SK-N-MC (cell line): ENCODE measurements around the gene DUXB.

Source experiments
- DNase-seq: peaks from one replicate; pipeline ENCODE4 v3.0.0-alpha.2; 2011; ENCODE audit warnings: low read depth, low spot score
- H3K27ac ChIP-seq: fragments of 200-600 bp; sonication (generic); 2 replicates; pipeline ENCODE4 v1.5.1; 2016; ENCODE audit warnings: mixed run types
- H3K36me3 ChIP-seq: fragments of 200-600 bp; sonication (generic); 2 replicates; pipeline ENCODE4 v1.6.1; 2017; ENCODE audit warnings: antibody characterized with exemption, low read length, mixed read lengths; ENCODE audit not compliant: insufficient read depth
- H3K4me3 ChIP-seq: fragments of 200-600 bp; sonication (generic); 2 replicates; pipeline ENCODE4 v1.5.1; 2016
- H3K9ac ChIP-seq: fragments of 200-600 bp; sonication (generic); 2 replicates; pipeline ENCODE4 v1.8.0; 2017; ENCODE audit warnings: mixed run types, mixed read lengths; ENCODE audit not compliant: insufficient read length
- H3K9me3 ChIP-seq: fragments of 200-600 bp; sonication (generic); 2 replicates; pipeline ENCODE4 v1.6.1; 2017; ENCODE audit warnings: low read depth, mild to moderate bottlenecking, antibody characterized with exemption, low read length, moderate library complexity, mixed read lengths
- EZH2 ChIP-seq: fragments of 200-600 bp; sonication (generic); IDR thresholded peaks from one replicate; pipeline ENCODE4 v1.6.1; 2017; ENCODE audit warnings: antibody characterized with exemption
- FOXP2 ChIP-seq: optimal IDR thresholded peaks from 2 replicates; pipeline ENCODE3; 2011; ENCODE audit warnings: mild to moderate bottlenecking, moderate library complexity; ENCODE audit not compliant: insufficient read depth; ENCODE audit errors: extremely low read length, control extremely low read depth
- POLR2AphosphoS5 ChIP-seq: IDR thresholded peaks from 2 replicates; pipeline ENCODE4 v1.6.1; 2012; ENCODE audit warnings: mild to moderate bottlenecking, low read depth, low read length, borderline replicate concordance

DUXB gene

GRCh38 chr16:75682308-75682707 is 19.0 kb downstream of the DUXB start:
- DNase-seq, result no peak

GRCh38 chr16:75679366-75679765 is 21.9 kb downstream of the DUXB start:
- DNase-seq, result no peak
- TF ChIP-seq POLR2AphosphoS5, result no peak
- no peak for TF ChIP-seq EZH2
- TF ChIP-seq FOXP2, result no peak
- Histone ChIP-seq H3K27ac (no peak overlapping the region), H3K4me3 (no peak overlapping the region), H3K36me3 (no peaks in the 10 kb centered on the region), H3K9ac (no peak overlapping the region), H3K9me3 (no peaks in the 10 kb centered on the region)

More at GRCh38 chr16:75682308-75682707, 19.0 kb downstream of the DUXB start:
- Histone ChIP-seq H3K9me3 (no peaks in the 10 kb centered on the region), H3K9ac (no peak overlapping the region), H3K36me3 (no peaks in the 10 kb centered on the region), H3K4me3 (no peak overlapping the region), H3K27ac (no peak overlapping the region)
- no peak for TF ChIP-seq POLR2AphosphoS5
- TF ChIP-seq FOXP2, result no peak
- no peak for TF ChIP-seq EZH2

GRCh38 chr16:75676909-75677308 is 24.4 kb downstream of the DUXB start, which contains the start of gene CPHXL2:
Gene CPHXL2, minus strand, starts transcription at chr16:75677009. Its CDS starts 10 bp downstream, at chr16:75676999.
- Histone ChIP-seq H3K36me3 (no peaks in the 10 kb centered on the region), H3K9me3 (no peaks in the 10 kb centered on the region), H3K4me3 (no peak within 1 kb of the TSS), H3K9ac (no peak within 1 kb of the TSS), H3K27ac (no peak within 1 kb of the TSS)
- TF ChIP-seq FOXP2, result no peak
- DNase-seq, result no peak

GRCh38 chr16:75667503-75667902 is 33.8 kb downstream of the DUXB start:
- Histone ChIP-seq H3K4me3 (no peak overlapping the region), H3K9me3 (no peaks in the 10 kb centered on the region), H3K9ac (no peak overlapping the region), H3K27ac (no peak overlapping the region), H3K36me3 (no peaks in the 10 kb centered on the region)
- DNase-seq, result no peak
- TF ChIP-seq FOXP2, result no peak
- TF ChIP-seq POLR2AphosphoS5, result no peak
- no peak for TF ChIP-seq EZH2

- H3K4me3 ChIP-seq, result no peak overlapping the region
- no peak for DNase-seq
- peaks cover 21% of the 10 kb centered on the region for H3K36me3 ChIP-seq
- no peaks in the 10 kb centered on the region for H3K9me3 ChIP-seq
- no peak overlapping the region for H3K9ac ChIP-seq
- H3K27ac ChIP-seq, result no peak overlapping the region
- TF ChIP-seq FOXP2, result no peak
- TF ChIP-seq EZH2, result no peak
- TF ChIP-seq POLR2AphosphoS5, result no peak
Observed at GRCh38 chr16:75660726-75661302, 40.4 kb downstream of the DUXB start.

- Histone ChIP-seq H3K9ac (no peak overlapping the region), H3K36me3 (peaks cover 25% of the 10 kb centered on the region), H3K9me3 (no peaks in the 10 kb centered on the region), H3K27ac (no peak overlapping the region), H3K4me3 (no peak overlapping the region)
- no peak for DNase-seq
- TF ChIP-seq EZH2, result no peak
- no peak for TF ChIP-seq POLR2AphosphoS5
- no peak for TF ChIP-seq FOXP2
Observed at GRCh38 chr16:75660321-75660720, 40.9 kb downstream of the DUXB start.

GRCh38 chr16:75658175-75658574 is 43.1 kb downstream of the DUXB start:
- DNase-seq, result no peak
- H3K4me3 ChIP-seq, result no peak overlapping the region
- H3K9me3 ChIP-seq, result no peaks in the 10 kb centered on the region
- peaks cover 31% of the 10 kb centered on the region for H3K36me3 ChIP-seq
- H3K9ac ChIP-seq, result no peak overlapping the region
- H3K27ac ChIP-seq, result no peak overlapping the region
- TF ChIP-seq FOXP2, result no peak
- TF ChIP-seq POLR2AphosphoS5, result no peak
- no peak for TF ChIP-seq EZH2

GRCh38 chr16:75653922-75654321 is 47.3 kb downstream of the DUXB start:
- Histone ChIP-seq H3K9ac (no peak overlapping the region), H3K36me3 (peaks cover 31% of the 10 kb centered on the region), H3K27ac (no peak overlapping the region), H3K9me3 (no peaks in the 10 kb centered on the region), H3K4me3 (no peak overlapping the region)
- DNase-seq, result no peak
- TF ChIP-seq POLR2AphosphoS5, result no peak
- no peak for TF ChIP-seq FOXP2
- no peak for TF ChIP-seq EZH2

GRCh38 chr16:75648265-75649076 is 52.8 kb downstream of the DUXB start:
- H3K4me3 ChIP-seq, result peak overlapping the region; percentile 89
- peak overlapping the region; percentile 84 for H3K27ac ChIP-seq
- H3K36me3 ChIP-seq, result peaks cover 19% of the 10 kb centered on the region; the same call in 1 of the 2 replicates
- H3K9ac ChIP-seq, result peak overlapping the region; percentile 89
- no peaks in the 10 kb centered on the region for H3K9me3 ChIP-seq
- no peak for DNase-seq
- TF ChIP-seq FOXP2 (no peak), POLR2AphosphoS5 (no peak; the same call in 1 of the 2 replicates), EZH2 (no peak)
